NCI-H1417 treated with DMSO at 0.1 percent for 48 hours (cell line): ENCODE measurements around the gene TCFL5.

Experiments
- DNase-seq: peaks from one replicate; lab custom pipeline; 2025; lab: John Stamatoyannopoulos, UW

The TCFL5 gene

GRCh38 chr20:62895539-62895938 is 33.9 kb upstream of the TCFL5 start:
- DNase-seq, result no peak

GRCh38 chr20:62894261-62894660 is 32.6 kb upstream of the TCFL5 start:
- DNase-seq, result no peak

GRCh38 chr20:62893700-62894099 is 32.1 kb upstream of the TCFL5 start:
- no peak for DNase-seq

- no peak for DNase-seq
Measured at GRCh38 chr20:62892348-62893304, 31.0 kb upstream of the TCFL5 start.

- DNase-seq, result no peak
Measured at GRCh38 chr20:62891111-62891510, 29.5 kb upstream of the TCFL5 start.

- no peak for DNase-seq
Measured at GRCh38 chr20:62890444-62890843, 28.8 kb upstream of the TCFL5 start.

GRCh38 chr20:62889871-62890270 is 28.2 kb upstream of the TCFL5 start:
- no peak for DNase-seq

GRCh38 chr20:62889411-62889810 is 27.8 kb upstream of the TCFL5 start:
- DNase-seq, result no peak

GRCh38 chr20:62888910-62889309 is 27.3 kb upstream of the TCFL5 start:
- no peak for DNase-seq

- DNase-seq, result no peak
Measured at GRCh38 chr20:62888406-62888805, 26.8 kb upstream of the TCFL5 start.

GRCh38 chr20:62887860-62888239 is 26.2 kb upstream of the TCFL5 start:
- no peak for DNase-seq

GRCh38 chr20:62887152-62887859 is 25.7 kb upstream of the TCFL5 start:
- no peak for DNase-seq

- DNase-seq, result no peak
Measured at GRCh38 chr20:62886709-62887058, 25.1 kb upstream of the TCFL5 start.

GRCh38 chr20:62885896-62886708 is 24.5 kb upstream of the TCFL5 start:
- no peak for DNase-seq

GRCh38 chr20:62885046-62885895 is 23.6 kb upstream of the TCFL5 start:
- DNase-seq, result no peak

- DNase-seq, result no peak
Measured at GRCh38 chr20:62884556-62884955, 22.9 kb upstream of the TCFL5 start.

GRCh38 chr20:62882426-62882825 is 20.8 kb upstream of the TCFL5 start:
- DNase-seq, result no peak

- no peak for DNase-seq
Measured at GRCh38 chr20:62881662-62882395, 20.2 kb upstream of the TCFL5 start.

GRCh38 chr20:62880935-62881661 is 19.5 kb upstream of the TCFL5 start:
- DNase-seq, result no peak
